Panc1 (cell line): ENCODE data around the gene C20orf204.

Experiments
- CTCF ChIP-seq: fragments of 450-650 bp; IDR thresholded peaks from 2 replicates; pipeline ENCODE4 v1.5.1; 2017; ENCODE audit warnings: mild to moderate bottlenecking
- POLR2AphosphoS5 ChIP-seq: IDR thresholded peaks from 2 replicates; pipeline ENCODE4 v1.6.1; 2012; ENCODE audit warnings: mild to moderate bottlenecking, low read depth, low read length, moderate library complexity
- REST ChIP-seq, 2 experiments: IDR thresholded peaks; 2 replicates each; pipeline ENCODE4 v1.6.1; 2011 to 2012; ENCODE audit warnings: low read depth in 2 of 2, control low read depth in 1 of 2, low read length in 1 of 2, mild to moderate bottlenecking in 1 of 2, moderate library complexity in 1 of 2; ENCODE audit not compliant: insufficient read depth in 1 of 2
- TCF7L2 ChIP-seq: IDR thresholded peaks from 2 replicates; pipeline ENCODE4 v1.6.1; 2011; ENCODE audit warnings: mild to moderate bottlenecking, low read depth, low read length, inconsistent platforms

GRCh38 chr20:64001607-64002011, 34.4 kb upstream of the C20orf204 start:
- TF ChIP-seq POLR2AphosphoS5 (no peak), CTCF (no peak), REST (IDR thresholded peaks at IDR 0.05; ENCODE audit: insufficient read depth in 1 of 2, low read depth in 2 of 2, low read length in 1 of 2) (no peak), TCF7L2 (no peak)
